Hepatocyte (in vitro differentiated cells): ENCODE measurements around the gene IL17B. TPM values are rescaled to one million over a fixed set of nuclear protein-coding genes. Genes with fewer than 3 reads are reported as not detected.

Experiments
- DNase-seq: peaks from one replicate; pipeline ENCODE4 v3.0.0-alpha.2; 2016; ENCODE audit warnings: low spot score
- H2AFZ ChIP-seq: fragments of 200-600 bp; sonication (generic); 2 replicates; pipeline ENCODE4 v1.6.0; 2016; ENCODE audit warnings: antibody characterized with exemption, mild to moderate bottlenecking
- H3K27ac ChIP-seq: fragments of 200-600 bp; sonication (generic); 2 replicates; pipeline ENCODE4 v1.5.1; 2016; ENCODE audit warnings: mild to moderate bottlenecking
- H3K27me3 ChIP-seq: fragments of 200-600 bp; sonication (generic); 2 replicates; pipeline ENCODE4 v1.6.1; 2016
- H3K36me3 ChIP-seq: fragments of 200-600 bp; sonication (generic); replicated peaks from 2 replicates; pipeline ENCODE4 v1.5.1; 2016; ENCODE audit warnings: low read depth; ENCODE audit not compliant: insufficient read depth
- H3K4me1 ChIP-seq: fragments of 200-600 bp; sonication (generic); 2 replicates; pipeline ENCODE4 v1.5.1; 2016; ENCODE audit warnings: mild to moderate bottlenecking, moderate library complexity; ENCODE audit not compliant: insufficient read depth
- H3K4me2 ChIP-seq: fragments of 200-600 bp; sonication (generic); 2 replicates; pipeline ENCODE4 v1.6.0; 2016
- H3K4me3 ChIP-seq: fragments of 200-600 bp; sonication (generic); 2 replicates; pipeline ENCODE4 v1.5.1; 2016; ENCODE audit warnings: mild to moderate bottlenecking
- H3K79me2 ChIP-seq: fragments of 200-600 bp; sonication (generic); 2 replicates; pipeline ENCODE4 v1.6.0; 2017; ENCODE audit warnings: mild to moderate bottlenecking
- H3K9me2 ChIP-seq: fragments of 200-600 bp; sonication (generic); replicated peaks from 2 replicates; pipeline ENCODE4 v1.6.0; 2017; ENCODE audit warnings: mild to moderate bottlenecking; ENCODE audit not compliant: insufficient read depth
- H3K9me3 ChIP-seq: fragments of 200-600 bp; sonication (generic); 2 replicates; pipeline ENCODE4 v1.5.1; 2016; ENCODE audit warnings: low read depth, mild to moderate bottlenecking
- H4K20me1 ChIP-seq: fragments of 200-600 bp; sonication (generic); 2 replicates; pipeline ENCODE4 v1.6.0; 2016; ENCODE audit warnings: mild to moderate bottlenecking; ENCODE audit not compliant: insufficient read depth, poor library complexity, severe bottlenecking
- CTCF ChIP-seq: fragments of 200-600 bp; sonication (generic); IDR thresholded peaks from 2 replicates; pipeline ENCODE4 v1.5.1; 2016; ENCODE audit warnings: antibody characterized with exemption, mild to moderate bottlenecking; ENCODE audit not compliant: poor library complexity
- EZH2 ChIP-seq: fragments of 200-600 bp; sonication (generic); IDR thresholded peaks from 2 replicates; pipeline ENCODE4 v1.6.1; 2016; ENCODE audit warnings: antibody characterized with exemption, mild to moderate bottlenecking, borderline replicate concordance
- EZH2phosphoT487 ChIP-seq: fragments of 200-600 bp; sonication (generic); IDR thresholded peaks from one replicate; pipeline ENCODE4 v1.6.1; 2018; ENCODE audit warnings: antibody characterized with exemption, mild to moderate bottlenecking, low read depth, moderate library complexity; ENCODE audit not compliant: unreplicated experiment, severe bottlenecking
- WGBS: methylation state at CpG from one replicate; pipeline ENCODE4 v1.1.6; 2016; ENCODE audit warnings: low lambda C conversion rate; ENCODE audit errors: missing lambda C conversion rate; 5-methylcytosine and 5-hydroxymethylcytosine counted together
- polyA plus RNA-seq: library from polyadenylated mRNA; unstranded; fragments of >200 nt; fragmentation: Nextera tagmentation; extraction: Ambion mirVana; gene quantifications from 2 replicates; pipeline ENCODE4 v1.2.1, GENCODE V29; 2016
- total RNA-seq: library from RNA; depleted of rRNA; stranded (reverse); fragments of >200 nt; gene quantifications from 2 replicates; pipeline ENCODE4 v1.2.3, GENCODE V29; 2014

The IL17B gene
- total and polyA plus RNA-seq, 2 experiments from 2014 or later, result not detected

GRCh38 chr5:149403923-149404745 is 25.0 kb upstream of the IL17B start:
- TF ChIP-seq EZH2 (no peak), EZH2phosphoT487 (no peak), CTCF (no peak)
- H3K9me3 ChIP-seq, result no peaks in the 10 kb centered on the region
- peak overlapping the region; percentile 79 for H3K27ac ChIP-seq
- H4K20me1 ChIP-seq, result no peaks in the 10 kb centered on the region
- peaks cover 18% of the 10 kb centered on the region for H3K79me2 ChIP-seq
- DNase-seq, result peak; percentile 12
- no peaks in the 10 kb centered on the region for H3K9me2 ChIP-seq
- no peaks in the 10 kb centered on the region for H3K27me3 ChIP-seq
- H3K4me3 ChIP-seq, result no peak overlapping the region
- H3K4me2 ChIP-seq, result no peak overlapping the region
- H2AFZ ChIP-seq, result no peak overlapping the region
- H3K4me1 ChIP-seq, result peaks cover 47% of the 10 kb centered on the region
- H3K36me3 ChIP-seq, result no peaks in the 10 kb centered on the region
- WGBS, result 62% methylated on average over 15 of the region's 15 CpGs

- no peak overlapping the region for H3K4me2 ChIP-seq
- no peak for DNase-seq
- H3K79me2 ChIP-seq, result no peaks in the 10 kb centered on the region
- H3K9me2 ChIP-seq, result no peaks in the 10 kb centered on the region
- H3K4me1 ChIP-seq, result peaks cover 39% of the 10 kb centered on the region
- no peaks in the 10 kb centered on the region for H3K9me3 ChIP-seq
- TF ChIP-seq EZH2phosphoT487 (no peak), EZH2 (no peak), CTCF (no peak)
- no peaks in the 10 kb centered on the region for H3K36me3 ChIP-seq
- 91% methylated on average over 3 of the region's 3 CpGs for WGBS
- no peaks in the 10 kb centered on the region for H3K27me3 ChIP-seq
- no peak overlapping the region for H2AFZ ChIP-seq
- H4K20me1 ChIP-seq, result no peaks in the 10 kb centered on the region
- H3K4me3 ChIP-seq, result no peak overlapping the region
- no peak overlapping the region for H3K27ac ChIP-seq
Observed at GRCh38 chr5:149402291-149402690, 23.2 kb upstream of the IL17B start.

- no peak for TF ChIP-seq EZH2phosphoT487
- no peak for TF ChIP-seq EZH2
- no peak for TF ChIP-seq CTCF
- Histone ChIP-seq H3K27me3 (no peaks in the 10 kb centered on the region), H3K36me3 (no peaks in the 10 kb centered on the region), H4K20me1 (no peaks in the 10 kb centered on the region), H3K4me3 (no peak overlapping the region), H3K9me2 (no peaks in the 10 kb centered on the region), H3K79me2 (no peaks in the 10 kb centered on the region), H3K4me1 (peaks cover 34% of the 10 kb centered on the region), H3K27ac (no peak overlapping the region), H2AFZ (no peak overlapping the region), H3K4me2 (no peak overlapping the region), H3K9me3 (no peaks in the 10 kb centered on the region)
- 93% methylated on average over 2 of the region's 2 CpGs for WGBS
- DNase-seq, result no peak
Observed at GRCh38 chr5:149401051-149401450, 22.0 kb upstream of the IL17B start.
